Pancreas (tissue), 10 donors: Measurements from ENCODE around the gene VASH2. TPM values are rescaled to one million over a fixed set of nuclear protein-coding genes. Genes with fewer than 3 reads are reported as not detected.

Experiments used
- ATAC-seq, 4 donors: fragments of 200-7000 bp; cut with Tn5 transposase; one replicate each; pipeline versions ENCODE4 v1.8.0 to v1.9.1; 2020; ENCODE audit warnings: mild to moderate bottlenecking in 4 of 4, moderate library complexity in 4 of 4
- DNase-seq, 6 donors: peaks; one replicate each; pipeline ENCODE4 v3.0.0-alpha.2; 2020
- FAIRE-seq: peaks from 2 replicates; lab custom pipeline; 2012; peaks lifted over from hg19 to GRCh38; lab: Jason Lieb, UNC
- H3K27ac ChIP-seq, 4 donors: fragments of 200-600 bp; sonication (generic); 1 replicate in 3 of 4; 2 replicates in 1 of 4; pipeline versions ENCODE4 v1.5.0 to v1.8.0; 2020
- H3K27me3 ChIP-seq, 4 donors: fragments of 200-600 bp; one replicate each; pipeline ENCODE4 v1.8.0; 2021
- H3K36me3 ChIP-seq, 3 donors: fragments of 200-600 bp; sonication (generic) in 1 of 3; one replicate each; pipeline versions ENCODE4 v1.5.0 to v1.8.0; 2020 to 2021
- H3K4me1 ChIP-seq, 3 donors: fragments of 200-600 bp; one replicate each; pipeline ENCODE4 v1.8.0; 2021
- H3K4me3 ChIP-seq, 4 donors: fragments of 200-600 bp; sonication (generic) in 2 of 4; one replicate each; pipeline versions ENCODE4 v1.5.0 to v1.8.0; 2020 to 2021
- H3K9me3 ChIP-seq, 4 donors: fragments of 200-600 bp; one replicate each; pipeline ENCODE4 v1.8.0; 2021
- WGBS, 2 donors: extraction: QIAGEN DNeasy Blood & Tissue Kit; methylation state at CpG; one replicate each; pipeline ENCODE4 v1.1.7; 2013; 5-methylcytosine and 5-hydroxymethylcytosine counted together
- intact Hi-C, 3 donors: fragments of 100-400 bp; cut with DNase I; formaldehyde crosslinking; loops; one replicate each; pipeline versions ENCODE4 v1.11.1 to v1.14.2; 2022
- polyA plus RNA-seq, 2 donors: library from polyadenylated mRNA; stranded (reverse); fragments of 200-250 nt; gene quantifications; one replicate each; pipeline ENCODE4 v1.2.3, GENCODE V29; 2013
- total RNA-seq, 6 donors: library from RNA; stranded (reverse); fragmentation: NEBNext Ultra II Directional in 4 of 6; extraction: Animal tissue kit (Norgen Biotek cat#: 25700) in 4 of 6; gene quantifications; one replicate each; pipeline versions ENCODE4 v1.2.1 to v1.2.4, GENCODE V29; 2021 to 2023
- TF ChIP-seq, protein P1 (sequence below), 4 donors: fragments of 200-600 bp; sonication (generic) in 3 of 4; IDR thresholded peaks; one replicate each; pipeline versions ENCODE4 v1.5.0 to v1.8.0; 2021; ENCODE audit warnings: antibody characterized with exemption in 4 of 4
- donor health status: healthy with polysubstance abuse.
- donor health status: DM: no; HTN: no; CAD: no; lungs with moderate emphysema.
- donor health status: DM: no; HTN: no; CAD: no.
- donor health status: control.
- donor health status: control.
- donor health status: Bipolar disorder and iron deficiency.
- donor health status: DM: yes; HTN: yes; CAD: no.
- donor health status: DM: no; HTN: no; CAD: no.
- donor health status: DM: no; HTN: no; CAD: no.
- donor health status: DM: yes; HTN: yes; CAD: no.

The VASH2 gene
- total and polyA plus RNA-seq, 8 donors: 0.15 to 1.9 (median 0.52) TPM; not detected in 1

DNA sequence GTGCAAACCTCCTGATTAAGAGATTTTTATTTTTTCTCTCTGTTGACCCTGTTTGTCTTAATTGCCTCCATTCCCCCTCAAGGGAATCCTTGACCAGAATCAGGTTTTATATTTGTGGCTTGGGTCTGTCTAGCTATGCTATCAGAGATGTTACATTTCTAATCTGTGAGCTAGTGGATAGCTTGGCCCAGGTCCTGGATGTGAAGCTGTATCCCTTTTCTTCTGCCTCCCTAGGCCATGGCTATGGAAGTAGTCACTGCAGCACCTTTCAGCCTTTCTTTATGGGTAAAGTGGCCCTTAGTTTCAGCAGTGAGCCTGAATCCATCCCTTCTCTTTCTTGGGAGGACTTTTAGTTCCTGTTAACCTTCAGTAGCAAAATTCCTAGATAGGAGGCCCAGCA, 82.3 kb downstream of the VASH2 start:
- no peaks in the 10 kb centered on the region for H3K4me1 ChIP-seq
- DNase-seq (no peak), FAIRE-seq (no peak), ATAC-seq (no peak)
- peaks cover 0 to 3% (median 0%) of the 10 kb centered on the region in 4 donors for H3K27me3 ChIP-seq
- H3K4me3 ChIP-seq: no peak overlapping the region
- no peak overlapping the region for H3K27ac ChIP-seq
- no peaks in the 10 kb centered on the region for H3K9me3 ChIP-seq
- no peaks in the 10 kb centered on the region for H3K36me3 ChIP-seq
- TF ChIP-seq, protein P1, sequence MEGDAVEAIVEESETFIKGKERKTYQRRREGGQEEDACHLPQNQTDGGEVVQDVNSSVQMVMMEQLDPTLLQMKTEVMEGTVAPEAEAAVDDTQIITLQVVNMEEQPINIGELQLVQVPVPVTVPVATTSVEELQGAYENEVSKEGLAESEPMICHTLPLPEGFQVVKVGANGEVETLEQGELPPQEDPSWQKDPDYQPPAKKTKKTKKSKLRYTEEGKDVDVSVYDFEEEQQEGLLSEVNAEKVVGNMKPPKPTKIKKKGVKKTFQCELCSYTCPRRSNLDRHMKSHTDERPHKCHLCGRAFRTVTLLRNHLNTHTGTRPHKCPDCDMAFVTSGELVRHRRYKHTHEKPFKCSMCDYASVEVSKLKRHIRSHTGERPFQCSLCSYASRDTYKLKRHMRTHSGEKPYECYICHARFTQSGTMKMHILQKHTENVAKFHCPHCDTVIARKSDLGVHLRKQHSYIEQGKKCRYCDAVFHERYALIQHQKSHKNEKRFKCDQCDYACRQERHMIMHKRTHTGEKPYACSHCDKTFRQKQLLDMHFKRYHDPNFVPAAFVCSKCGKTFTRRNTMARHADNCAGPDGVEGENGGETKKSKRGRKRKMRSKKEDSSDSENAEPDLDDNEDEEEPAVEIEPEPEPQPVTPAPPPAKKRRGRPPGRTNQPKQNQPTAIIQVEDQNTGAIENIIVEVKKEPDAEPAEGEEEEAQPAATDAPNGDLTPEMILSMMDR (IDR thresholded peaks at IDR 0.05): no peak
- intact Hi-C loops: no loop called here

DNA sequence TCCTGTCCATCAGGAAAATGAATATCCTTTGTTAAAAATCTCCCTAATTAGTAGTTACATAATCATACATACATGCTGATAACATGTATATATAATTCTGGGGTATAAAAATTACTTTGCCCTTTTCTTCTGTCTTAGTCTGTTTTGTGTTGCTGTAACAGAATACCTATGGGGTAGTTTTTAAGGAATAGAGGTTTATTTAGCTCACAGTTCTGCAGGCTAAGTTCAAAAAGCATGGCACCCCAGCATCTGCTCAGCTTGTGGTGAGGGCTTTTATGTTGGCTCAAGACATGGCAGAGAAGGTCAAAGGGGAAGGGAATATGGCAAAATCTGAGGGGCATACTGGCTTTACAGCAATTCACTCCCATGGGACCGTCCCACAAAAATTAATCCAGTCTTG, 84.4 kb downstream of the VASH2 start:
- intact Hi-C loops: no loop called here
- ATAC-seq (no peak), DNase-seq (no peak), FAIRE-seq (no peak)
- no peaks in the 10 kb centered on the region for H3K36me3 ChIP-seq
- H3K27ac ChIP-seq: no peak overlapping the region
- no peaks in the 10 kb centered on the region for H3K4me1 ChIP-seq
- 84 to 89% methylated on average over 1 of the region's 1 CpG for WGBS, 2 donors
- no peak overlapping the region for H3K4me3 ChIP-seq
- TF ChIP-seq, protein P1 (IDR thresholded peaks at IDR 0.05): no peak
- no peaks in the 10 kb centered on the region for H3K9me3 ChIP-seq
- peaks cover 0 to 3% (median 0%) of the 10 kb centered on the region in 4 donors for H3K27me3 ChIP-seq

DNA sequence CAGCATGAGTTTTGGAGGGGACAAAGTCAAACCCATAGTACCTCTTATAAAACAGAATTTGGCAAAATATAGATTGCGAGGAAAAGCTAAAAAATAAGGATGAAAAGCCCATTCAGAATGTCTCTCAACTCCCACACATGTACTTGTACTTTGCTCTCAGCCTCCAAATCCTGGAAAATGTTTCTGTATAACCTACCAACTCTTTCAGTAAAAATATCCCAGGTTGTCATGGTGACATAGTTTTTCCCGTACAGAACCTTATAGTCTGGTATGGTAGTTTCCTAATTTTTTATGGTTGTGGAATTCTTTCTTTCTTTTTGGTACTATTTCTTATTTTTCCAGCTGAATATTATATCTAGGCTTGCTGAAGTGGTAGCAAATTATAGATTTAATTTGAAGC, 85.2 kb downstream of the VASH2 start:
- no peaks in the 10 kb centered on the region for H3K9me3 ChIP-seq
- TF ChIP-seq, protein P1 (IDR thresholded peaks at IDR 0.05): no peak
- H3K27me3 ChIP-seq: peaks cover 0 to 3% (median 0%) of the 10 kb centered on the region in 4 donors
- FAIRE-seq (no peak), ATAC-seq (no peak), DNase-seq (no peak)
- H3K36me3 ChIP-seq: no peaks in the 10 kb centered on the region
- H3K4me3 ChIP-seq: no peak overlapping the region
- intact Hi-C loops: no loop called here
- WGBS, 2 donors: 81 to 83% methylated on average over 2 of the region's 2 CpGs
- no peak overlapping the region for H3K27ac ChIP-seq
- no peaks in the 10 kb centered on the region for H3K4me1 ChIP-seq

Other genes with a start within 250 kb of the VASH2 start
- gene NSL1, start 158.8 kb upstream of the VASH2 start, total RNA-seq: 10 to 100 TPM in 3 of 6 donors, 1 to 10 TPM in 3; 5.6 to 16.2 (median 9.3) TPM
- 10 to 100 TPM in 1 of 2 donors, 1 to 10 TPM in 1; 5.4 to 10.9 TPM for gene NSL1, start 158.8 kb upstream of the VASH2 start, polyA plus RNA-seq
- 1 to 10 TPM; 7.7 to 9.5 (median 8.8) TPM for gene TATDN3, start 158.6 kb upstream of the VASH2 start, total RNA-seq
- 10 to 100 TPM in 1 of 2 donors, 1 to 10 TPM in 1; 8.3 to 10.4 TPM for gene TATDN3, start 158.6 kb upstream of the VASH2 start, polyA plus RNA-seq
- not detected for gene SPATA45, start 102.9 kb upstream of the VASH2 start, total RNA-seq
- under 1 TPM in 1 of 2 donors, not detected in 1; 0.26 TPM for gene SPATA45, start 102.9 kb upstream of the VASH2 start, polyA plus RNA-seq
- 1 to 10 TPM; 1.4 to 5.6 (median 3.5) TPM for gene FLVCR1, start 92.3 kb upstream of the VASH2 start, total RNA-seq
- 1 to 10 TPM; 2.2 to 4.0 TPM for gene FLVCR1, start 92.3 kb upstream of the VASH2 start, polyA plus RNA-seq
- gene ANGEL2, start 65.3 kb downstream of the VASH2 start, total RNA-seq: 10 to 100 TPM; 10.7 to 17.2 (median 11.8) TPM
- 10 to 100 TPM in 1 of 2 donors, 1 to 10 TPM in 1; 9.8 to 15.5 TPM for gene ANGEL2, start 65.3 kb downstream of the VASH2 start, polyA plus RNA-seq
- gene RPS6KC1, start 100.7 kb downstream of the VASH2 start, total RNA-seq: 10 to 100 TPM in 1 of 6 donors, 1 to 10 TPM in 5; 5.7 to 11.4 (median 7.2) TPM
- 1 to 10 TPM; 2.3 to 4.9 TPM for gene RPS6KC1, start 100.7 kb downstream of the VASH2 start, polyA plus RNA-seq